ENCODE results near the gene HADHA. TPM values are rescaled to one million over a fixed set of nuclear protein-coding genes. Genes with fewer than 3 reads are reported as not detected.
"Not testable (repeated sequence)": the region's sequence is repeated elsewhere in the genome, so short reads cannot be mapped to it uniquely, and the experiment has no call there.

The HADHA gene
- total RNA-seq, 1 experiment from 2014 or later, result 112 TPM

GRCh38 chr2:26269571-26270158, 25.2 kb upstream of the HADHA start:
- Mint-ChIP-seq H3K4me1 (no peaks in the 10 kb centered on the region), H3K27me3 (ENCODE audit: low read depth) (no peaks in the 10 kb centered on the region), H3K9me3 (no peaks in the 10 kb centered on the region), H3K36me3 (ENCODE audit: insufficient read depth in 1 of 3, low read depth in 3 of 3) (peaks cover 0 to 5% (median 5%) of the 10 kb centered on the region in 3 experiments; a peak in 3 of 7 replicates), H3K27ac (no peak overlapping the region), H3K4me3 (no peak overlapping the region)
- no peak for DNase-seq
- H3K4me2 ChIP-seq (ENCODE audit: insufficient read depth, insufficient read length, low read length), result no peak overlapping the region
- no peaks in the 10 kb centered on the region for H4K20me1 ChIP-seq (ENCODE audit: control insufficient read depth, insufficient read depth, insufficient read length)
- H3K4me1 ChIP-seq (ENCODE audit: insufficient read depth, low read length), result no peaks in the 10 kb centered on the region
- no peak overlapping the region for H2BK5ac ChIP-seq (ENCODE audit: insufficient read length, low read length)
- H4K91ac ChIP-seq (ENCODE audit: insufficient read length, low read depth, low read length), result no peak overlapping the region
- TF ChIP-seq CTCF (conservative IDR thresholded peaks at IDR 0.05), result no peak
- no peak overlapping the region for H2BK120ac ChIP-seq (ENCODE audit: low read depth, low read length, poor library complexity, severe bottlenecking)
- H3K9me3 ChIP-seq (ENCODE audit: control insufficient read depth, low read depth, low read length), result no peaks in the 10 kb centered on the region
- H2AK5ac ChIP-seq (ENCODE audit: insufficient read length, low read length), result no peak overlapping the region
- H3K56ac ChIP-seq (ENCODE audit: insufficient read length, low read depth, low read length), result no peak overlapping the region
- no peak overlapping the region for H4K8ac ChIP-seq (replicated peaks; ENCODE audit: insufficient read length, low read depth, low read length)
- H2AFZ ChIP-seq (ENCODE audit: low read length), result no peak overlapping the region
- no peak overlapping the region for H4K5ac ChIP-seq (ENCODE audit: insufficient read length, low read depth, low read length)
- H3K18ac ChIP-seq (ENCODE audit: insufficient read length, low read depth, low read length), result no peak overlapping the region
- H3K23ac ChIP-seq (ENCODE audit: insufficient read length, low read depth, low read length), result no peak overlapping the region
- no peak overlapping the region for H2BK20ac ChIP-seq (ENCODE audit: low read depth, low read length, poor library complexity, severe bottlenecking)
- no peak overlapping the region for H3K27ac ChIP-seq (ENCODE audit: insufficient read length, low read depth, low read length)
- no peaks in the 10 kb centered on the region for H3K79me1 ChIP-seq (ENCODE audit: insufficient read depth, low read depth, low read length, poor library complexity, severe bottlenecking)
- H3K23me2 ChIP-seq (ENCODE audit: insufficient read length, low read depth, low read length, poor library complexity, severe bottlenecking), result no peaks in the 10 kb centered on the region
- H3K4ac ChIP-seq (ENCODE audit: low read depth, low read length), result no peak overlapping the region
- no CpG with 5 or more reads among the region's 6 CpGs for WGBS (ENCODE audit: extremely low coverage, insufficient read length, low lambda C conversion rate)
- H3K79me2 ChIP-seq (ENCODE audit: insufficient read depth, low read length), result no peaks in the 10 kb centered on the region
- H3K27me3 ChIP-seq (ENCODE audit: insufficient read depth, low read length), result no peaks in the 10 kb centered on the region
- H3K9ac ChIP-seq (ENCODE audit: extremely low read depth, insufficient read length, low read length), result no peak overlapping the region
- H2BK15ac ChIP-seq (ENCODE audit: low read depth, low read length), result no peak overlapping the region
- no peak overlapping the region for H3T11ph ChIP-seq (ENCODE audit: low read length)
- no peak overlapping the region for H2BK12ac ChIP-seq (ENCODE audit: insufficient read length, low read depth, low read length)
- H3K14ac ChIP-seq (ENCODE audit: insufficient read depth, low read length), result no peak overlapping the region

DNA sequence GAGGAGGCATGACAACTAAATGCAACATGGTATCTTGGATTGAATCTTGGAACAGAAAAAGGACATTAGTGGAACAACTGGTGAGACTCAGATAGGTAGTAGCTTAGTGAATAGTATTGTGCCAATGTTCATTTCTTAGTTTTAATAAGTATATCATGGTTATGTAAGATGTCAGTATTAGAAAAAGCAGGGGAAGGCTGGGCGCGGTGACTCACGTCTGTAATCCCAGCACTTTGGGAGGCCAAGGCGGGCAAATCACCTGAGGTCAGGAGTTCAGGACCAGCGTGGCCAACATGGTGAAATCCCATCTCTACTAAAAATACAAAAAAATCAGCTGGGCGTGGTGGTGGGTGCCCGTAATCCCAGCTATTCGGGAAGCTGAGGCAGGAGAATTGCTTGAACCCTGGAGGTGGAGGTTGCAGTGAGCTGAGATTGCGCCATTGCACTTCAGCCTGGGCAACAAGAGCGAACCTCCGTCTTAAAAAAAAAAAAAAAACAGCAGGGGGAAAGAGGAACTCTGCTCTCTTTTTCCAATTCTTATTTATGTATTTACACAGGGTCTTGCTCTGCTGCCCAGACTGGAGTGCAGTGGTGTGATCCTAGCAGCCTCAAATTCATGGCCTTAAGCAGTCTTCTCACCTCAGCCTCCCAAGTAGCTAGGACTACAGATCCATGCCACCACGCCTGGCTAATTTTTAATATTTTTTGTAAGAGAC, 24.4 kb upstream of the HADHA start:
- H2BK15ac ChIP-seq (ENCODE audit: low read depth, low read length); H2BK12ac ChIP-seq (ENCODE audit: insufficient read length, low read depth, low read length); H4K8ac ChIP-seq (replicated peaks; ENCODE audit: insufficient read length, low read depth, low read length); H3K79me1 ChIP-seq (ENCODE audit: insufficient read depth, low read depth, low read length, poor library complexity, severe bottlenecking); DNase-seq; H4K91ac ChIP-seq (ENCODE audit: insufficient read length, low read depth, low read length); H3K27ac Mint-ChIP-seq; H2BK5ac ChIP-seq (ENCODE audit: insufficient read length, low read length); H3K36me3 Mint-ChIP-seq (ENCODE audit: insufficient read depth in 1 of 3, low read depth in 3 of 3); H3K14ac ChIP-seq (ENCODE audit: insufficient read depth, low read length); H2AK5ac ChIP-seq (ENCODE audit: insufficient read length, low read length); H3K18ac ChIP-seq (ENCODE audit: insufficient read length, low read depth, low read length); H4K20me1 ChIP-seq (ENCODE audit: control insufficient read depth, insufficient read depth, insufficient read length); H3K56ac ChIP-seq (ENCODE audit: insufficient read length, low read depth, low read length); H3K27ac ChIP-seq (ENCODE audit: insufficient read length, low read depth, low read length); H3K23me2 ChIP-seq (ENCODE audit: insufficient read length, low read depth, low read length, poor library complexity, severe bottlenecking); H3K27me3 ChIP-seq (ENCODE audit: insufficient read depth, low read length); H3K23ac ChIP-seq (ENCODE audit: insufficient read length, low read depth, low read length); H3T11ph ChIP-seq (ENCODE audit: low read length); H3K4me3 Mint-ChIP-seq; H3K4me2 ChIP-seq (ENCODE audit: insufficient read depth, insufficient read length, low read length); H3K9me3 ChIP-seq (ENCODE audit: control insufficient read depth, low read depth, low read length); H3K4me1 ChIP-seq (ENCODE audit: insufficient read depth, low read length); H2BK20ac ChIP-seq (ENCODE audit: low read depth, low read length, poor library complexity, severe bottlenecking); H2BK120ac ChIP-seq (ENCODE audit: low read depth, low read length, poor library complexity, severe bottlenecking); H3K9me3 Mint-ChIP-seq; H3K79me2 ChIP-seq (ENCODE audit: insufficient read depth, low read length); H4K5ac ChIP-seq (ENCODE audit: insufficient read length, low read depth, low read length); H3K9ac ChIP-seq (ENCODE audit: extremely low read depth, insufficient read length, low read length); H3K4me1 Mint-ChIP-seq; H2AFZ ChIP-seq (ENCODE audit: low read length); H3K27me3 Mint-ChIP-seq (ENCODE audit: low read depth); H3K4ac ChIP-seq (ENCODE audit: low read depth, low read length): not testable (repeated sequence)
- WGBS (ENCODE audit: extremely low coverage, insufficient read length, low lambda C conversion rate), result no CpG with 5 or more reads among the region's 12 CpGs

All from H9 (cell line).